Left lung (tissue), 10 donors: ENCODE measurements around the gene MAT2B. TPM values are rescaled to one million over a fixed set of nuclear protein-coding genes. Genes with fewer than 3 reads are reported as not detected.

Experiments
- ATAC-seq: fragments of 200-7000 bp; cut with Tn5 transposase; one replicate; pipeline ENCODE4 v1.9.1; 2020; ENCODE audit warnings: moderate library complexity
- DNase-seq, 4 donors: peaks; one replicate each; pipeline ENCODE4 v3.0.0-alpha.2; 2013 to 2020
- H3K27ac ChIP-seq, 2 donors: fragments of 200-600 bp; sonication (generic) in 1 of 2; one replicate each; pipeline versions ENCODE4 v1.5.0 to v1.8.0; 2020 to 2021
- H3K27me3 ChIP-seq, 2 donors: fragments of 200-600 bp; sonication (generic) in 1 of 2; one replicate each; pipeline versions ENCODE4 v1.5.0 to v1.8.0; 2020 to 2021
- H3K36me3 ChIP-seq, 2 donors: fragments of 200-600 bp; sonication (generic) in 1 of 2; one replicate each; pipeline versions ENCODE4 v1.5.0 to v1.8.0; 2020 to 2021
- H3K4me1 ChIP-seq, 2 donors: fragments of 200-600 bp; one replicate each; pipeline ENCODE4 v1.8.0; 2021
- H3K4me3 ChIP-seq, 2 donors: fragments of 200-600 bp; sonication (generic) in 1 of 2; one replicate each; pipeline versions ENCODE4 v1.5.0 to v1.8.0; 2020 to 2021; ENCODE audit warnings: mild to moderate bottlenecking in 1 of 2
- H3K9me3 ChIP-seq, 2 donors: fragments of 200-600 bp; sonication (generic) in 1 of 2; one replicate each; pipeline versions ENCODE4 v1.5.0 to v1.8.0; 2020 to 2021
- intact Hi-C, 2 donors: fragments of 100-400 bp; cut with DNase I; formaldehyde crosslinking; loops; one replicate each; pipeline versions ENCODE4 v1.11.2 to v1.14.2; 2022
- polyA plus RNA-seq, 6 donors: library from polyadenylated mRNA; unstranded; fragments of 120-200 nt; gene quantifications; one replicate each; pipeline ENCODE4 v1.2.1, GENCODE V29; 2013; ENCODE audit not compliant: insufficient read length in 6 of 6
- total RNA-seq, 2 donors: library from RNA; stranded (reverse); fragmentation: NEBNext Ultra II Directional; extraction: Animal tissue kit (Norgen Biotek cat#: 25700); gene quantifications; one replicate each; pipeline ENCODE4 v1.2.1, GENCODE V29; 2021
- TF ChIP-seq, protein P1 (sequence below), 2 donors: fragments of 200-600 bp; sonication (generic) in 1 of 2; IDR thresholded peaks; one replicate each; pipeline versions ENCODE4 v1.5.0 to v1.8.0; 2021; ENCODE audit warnings: antibody characterized with exemption in 2 of 2
- donor health status: DM: no; HTN: yes; CAD: no.
- donor health status: DM: no; HTN: no; CAD: no.

MAT2B gene
- total and polyA plus RNA-seq, 8 donors, result 51.8 to 98.0 (median 80.1) TPM

DNA sequence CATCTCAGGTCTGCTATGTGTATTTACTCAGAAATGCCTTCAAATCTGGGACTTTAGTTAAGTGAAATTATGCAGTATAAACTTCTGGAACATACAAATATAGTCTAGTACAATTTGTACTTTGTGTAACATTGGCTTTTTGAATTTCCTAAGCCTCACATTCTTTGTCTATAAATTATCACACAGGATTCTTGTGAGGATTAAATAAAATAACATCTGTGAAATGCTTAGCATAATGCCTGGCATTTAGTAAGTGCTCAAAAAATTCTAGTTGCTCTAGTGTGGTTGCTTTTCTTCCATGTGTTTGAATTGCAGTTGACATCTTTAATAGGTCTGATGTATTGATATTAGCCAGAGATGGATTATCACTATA lies 42.4 kb upstream of the MAT2B start:
- no peaks in the 10 kb centered on the region for H3K27me3 ChIP-seq
- DNase-seq (no peak), ATAC-seq (no peak)
- no peak overlapping the region for H3K27ac ChIP-seq
- H3K4me3 ChIP-seq, result no peak overlapping the region
- no peaks in the 10 kb centered on the region for H3K36me3 ChIP-seq
- H3K9me3 ChIP-seq, result no peaks in the 10 kb centered on the region
- TF ChIP-seq, protein P1, sequence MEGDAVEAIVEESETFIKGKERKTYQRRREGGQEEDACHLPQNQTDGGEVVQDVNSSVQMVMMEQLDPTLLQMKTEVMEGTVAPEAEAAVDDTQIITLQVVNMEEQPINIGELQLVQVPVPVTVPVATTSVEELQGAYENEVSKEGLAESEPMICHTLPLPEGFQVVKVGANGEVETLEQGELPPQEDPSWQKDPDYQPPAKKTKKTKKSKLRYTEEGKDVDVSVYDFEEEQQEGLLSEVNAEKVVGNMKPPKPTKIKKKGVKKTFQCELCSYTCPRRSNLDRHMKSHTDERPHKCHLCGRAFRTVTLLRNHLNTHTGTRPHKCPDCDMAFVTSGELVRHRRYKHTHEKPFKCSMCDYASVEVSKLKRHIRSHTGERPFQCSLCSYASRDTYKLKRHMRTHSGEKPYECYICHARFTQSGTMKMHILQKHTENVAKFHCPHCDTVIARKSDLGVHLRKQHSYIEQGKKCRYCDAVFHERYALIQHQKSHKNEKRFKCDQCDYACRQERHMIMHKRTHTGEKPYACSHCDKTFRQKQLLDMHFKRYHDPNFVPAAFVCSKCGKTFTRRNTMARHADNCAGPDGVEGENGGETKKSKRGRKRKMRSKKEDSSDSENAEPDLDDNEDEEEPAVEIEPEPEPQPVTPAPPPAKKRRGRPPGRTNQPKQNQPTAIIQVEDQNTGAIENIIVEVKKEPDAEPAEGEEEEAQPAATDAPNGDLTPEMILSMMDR (IDR thresholded peaks at IDR 0.05), result no peak
- H3K4me1 ChIP-seq, result peaks cover 10 to 34% of the 10 kb centered on the region in 2 donors
- intact Hi-C loops, result no loop called here

DNA sequence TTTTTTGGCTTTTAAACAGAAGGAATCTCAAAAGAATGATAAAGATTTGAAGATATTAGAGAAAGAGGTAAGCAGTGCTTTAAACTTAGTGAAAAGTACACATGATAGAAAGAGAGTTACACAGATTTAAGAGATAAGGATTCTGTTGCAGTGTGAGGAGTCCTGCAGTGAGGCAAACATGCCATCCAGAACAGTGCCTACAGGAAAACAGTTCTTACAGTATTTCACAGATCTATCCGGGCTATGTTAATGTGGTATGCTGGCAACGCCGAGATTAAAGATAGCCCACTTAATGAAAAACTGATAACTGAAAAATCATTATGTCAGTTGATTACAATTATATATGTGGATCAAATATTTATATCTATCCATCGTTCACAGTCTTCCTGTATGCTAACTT lies 37.7 kb upstream of the MAT2B start:
- ATAC-seq, result no peak
- intact Hi-C loops, result no loop called here
- TF ChIP-seq, protein P1 (IDR thresholded peaks at IDR 0.05), result no peak

DNA sequence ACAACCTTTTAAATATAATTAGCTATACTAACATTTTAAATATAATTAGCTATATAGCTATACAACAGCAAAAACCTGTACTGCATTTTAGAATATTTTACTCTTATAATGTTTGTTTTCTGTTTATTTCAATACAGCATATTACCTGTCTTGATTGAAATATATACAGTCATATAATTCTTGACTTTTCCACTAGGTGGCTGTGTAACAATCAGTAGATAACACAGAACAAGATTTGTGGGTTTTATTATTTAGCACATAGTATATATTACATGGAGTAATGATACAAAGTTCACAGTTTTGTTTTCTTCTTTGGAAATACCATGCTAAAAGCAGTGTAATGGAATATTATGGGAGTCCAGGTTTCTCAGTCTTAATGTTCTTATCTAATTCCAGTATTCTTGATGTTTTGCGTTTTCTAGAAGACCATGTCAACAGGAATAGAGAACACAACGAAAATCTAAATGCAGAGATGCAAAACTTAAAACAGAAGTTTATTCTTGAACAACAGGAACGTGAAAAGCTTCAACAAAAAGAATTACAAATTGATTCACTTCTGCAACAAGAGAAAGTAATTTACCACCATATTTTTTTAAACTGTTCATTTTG lies 31.7 kb upstream of the MAT2B start:
- ATAC-seq, result no peak
- H3K27me3 ChIP-seq, result no peaks in the 10 kb centered on the region
- peaks cover 0 to 6% of the 10 kb centered on the region in 2 donors for H3K36me3 ChIP-seq
- no peaks in the 10 kb centered on the region for H3K9me3 ChIP-seq
- H3K4me1 ChIP-seq, result no peaks in the 10 kb centered on the region
- no peak for DNase-seq
- intact Hi-C loops, result no loop called here
- H3K27ac ChIP-seq, result no peak overlapping the region
- TF ChIP-seq, protein P1 (IDR thresholded peaks at IDR 0.05), result no peak
- no peak overlapping the region for H3K4me3 ChIP-seq

More for the DNA sequence above, 37.7 kb upstream of the MAT2B start:
- DNase-seq, result no peak
- no peak overlapping the region for H3K4me3 ChIP-seq
- H3K27ac ChIP-seq, result no peak overlapping the region
- H3K9me3 ChIP-seq, result no peaks in the 10 kb centered on the region
- no peaks in the 10 kb centered on the region for H3K27me3 ChIP-seq
- peaks cover 0 to 3% of the 10 kb centered on the region in 2 donors for H3K4me1 ChIP-seq
- H3K36me3 ChIP-seq, result peaks cover 0 to 5% of the 10 kb centered on the region in 2 donors

DNA sequence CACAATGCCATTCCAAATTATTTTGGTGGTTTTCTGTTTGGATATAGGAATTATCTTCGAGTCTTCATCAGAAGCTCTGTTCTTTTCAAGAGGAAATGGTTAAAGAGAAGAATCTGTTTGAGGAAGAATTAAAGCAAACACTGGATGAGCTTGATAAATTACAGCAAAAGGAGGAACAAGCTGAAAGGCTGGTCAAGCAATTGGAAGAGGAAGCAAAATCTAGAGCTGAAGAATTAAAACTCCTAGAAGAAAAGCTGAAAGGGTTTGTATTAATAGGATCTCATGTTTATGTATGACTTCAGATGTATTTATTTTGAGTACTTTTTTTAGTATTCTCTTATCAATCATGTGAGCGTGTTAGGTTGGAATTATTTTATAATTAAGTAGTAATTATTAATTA lies 30.0 kb upstream of the MAT2B start:
- Histone ChIP-seq H3K9me3 (no peaks in the 10 kb centered on the region), H3K36me3 (peaks cover 0 to 6% of the 10 kb centered on the region in 2 donors), H3K4me1 (no peaks in the 10 kb centered on the region), H3K27me3 (no peaks in the 10 kb centered on the region), H3K4me3 (no peak overlapping the region), H3K27ac (no peak overlapping the region)
- TF ChIP-seq, protein P1 (IDR thresholded peaks at IDR 0.05), result no peak
- intact Hi-C loops, result no loop called here
- DNase-seq, result no peak
- ATAC-seq, result no peak

DNA sequence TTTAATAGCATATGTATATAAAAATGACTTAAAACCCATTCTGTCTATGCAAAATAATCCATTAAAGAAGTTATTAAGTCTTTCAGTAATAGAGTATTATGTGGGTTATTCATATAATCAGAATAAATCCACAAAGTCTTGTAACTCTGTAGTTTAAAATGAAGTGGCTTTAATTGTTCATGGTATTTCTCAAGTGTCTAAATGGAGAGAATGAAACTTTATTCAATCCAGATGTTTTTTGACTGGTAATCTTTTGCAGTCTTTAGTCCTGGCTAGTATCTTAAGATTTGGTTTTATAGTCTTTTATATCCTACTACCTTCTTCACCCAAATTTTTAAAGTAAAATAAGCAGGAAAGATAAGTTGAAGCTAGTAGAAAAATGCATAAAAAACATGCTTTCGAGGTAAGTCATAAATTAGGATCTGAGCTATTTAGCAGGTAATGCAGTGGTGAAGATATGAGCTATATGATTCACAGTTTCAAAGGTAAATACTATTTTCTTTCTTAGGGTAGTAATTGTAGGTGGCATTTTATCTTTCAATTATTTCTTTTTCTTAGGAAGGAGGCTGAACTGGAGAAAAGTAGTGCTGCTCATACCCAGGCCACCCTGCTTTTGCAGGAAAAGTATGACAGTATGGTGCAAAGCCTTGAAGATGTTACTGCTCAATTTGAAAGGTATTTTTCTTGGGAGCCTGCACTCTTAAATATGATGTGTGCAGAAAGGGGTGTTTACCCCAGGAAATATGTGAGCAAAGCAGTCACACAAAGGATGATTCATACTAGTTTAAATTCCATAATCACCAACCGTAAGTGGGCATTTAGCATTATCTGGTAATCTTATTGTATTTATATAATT lies 27.1 kb upstream of the MAT2B start:
- peaks cover 0 to 4% of the 10 kb centered on the region in 2 donors for H3K36me3 ChIP-seq
- intact Hi-C loops, result no loop called here
- no peak for ATAC-seq
- no peaks in the 10 kb centered on the region for H3K4me1 ChIP-seq
- H3K27ac ChIP-seq, result no peak overlapping the region
- DNase-seq, result no peak
- no peaks in the 10 kb centered on the region for H3K9me3 ChIP-seq
- no peak overlapping the region for H3K4me3 ChIP-seq
- TF ChIP-seq, protein P1 (IDR thresholded peaks at IDR 0.05), result no peak
- H3K27me3 ChIP-seq, result no peaks in the 10 kb centered on the region
